Keratinocyte (primary cell): Measurements from ENCODE around the gene SLF2. TPM values are rescaled to one million over a fixed set of nuclear protein-coding genes. Genes with fewer than 3 reads are reported as not detected.

Source experiments
- DNase-seq: peaks from one replicate; pipeline ENCODE4 v3.0.0-alpha.2; 2011; ENCODE audit warnings: low read depth, missing footprints, low spot score
- FAIRE-seq: peaks from 2 replicates; lab custom pipeline; 2011; peaks lifted over from hg19 to GRCh38; lab: Jason Lieb, UNC
- H2AFZ ChIP-seq: 2 replicates; pipeline ENCODE4 v1.6.0; 2012; ENCODE audit warnings: low read length, control low read depth, inconsistent platforms; ENCODE audit not compliant: control insufficient read depth
- H3K27ac ChIP-seq: 2 replicates; pipeline ENCODE4 v1.5.1; 2011; ENCODE audit warnings: low read length; ENCODE audit not compliant: control insufficient read depth, insufficient read depth
- H3K27me3 ChIP-seq: 3 replicates; pipeline ENCODE4 v1.6.0; 2011; ENCODE audit warnings: low read length; ENCODE audit not compliant: control insufficient read depth, insufficient read depth; ENCODE audit errors: extremely low read depth
- H3K36me3 ChIP-seq, 2 experiments: 2 replicates in 1 of 2; 3 replicates in 1 of 2; pipeline ENCODE4 v1.5.1; 2011; ENCODE audit warnings: low read length in 2 of 2, mild to moderate bottlenecking in 1 of 2; ENCODE audit not compliant: control insufficient read depth in 2 of 2, insufficient read depth in 2 of 2; ENCODE audit errors: extremely low read depth in 1 of 2
- H3K4me1 ChIP-seq: 3 replicates; pipeline ENCODE4 v1.5.1; 2011; ENCODE audit warnings: low read length; ENCODE audit not compliant: control insufficient read depth, insufficient read depth; ENCODE audit errors: extremely low read depth
- H3K4me2 ChIP-seq: 3 replicates; pipeline ENCODE4 v1.6.0; 2011; ENCODE audit warnings: low read depth, low read length; ENCODE audit not compliant: control insufficient read depth, insufficient read depth; ENCODE audit errors: extremely low read depth
- H3K4me3 ChIP-seq, 3 experiments: fragments of 200-600 bp in 1 of 3; sonication (generic) in 1 of 3; 2 replicates in 2 of 3; 3 replicates in 1 of 3; pipeline ENCODE4 v1.5.1; 2011 to 2016; ENCODE audit warnings: low read length in 3 of 3, mild to moderate bottlenecking in 3 of 3, control low read depth in 2 of 3, inconsistent platforms in 1 of 3, low read depth in 1 of 3, mixed read lengths in 1 of 3, mixed run types in 1 of 3, moderate library complexity in 1 of 3; ENCODE audit not compliant: control insufficient read depth in 2 of 3, insufficient read depth in 2 of 3; ENCODE audit errors: extremely low read depth in 1 of 3
- H3K79me2 ChIP-seq: 2 replicates; pipeline ENCODE4 v1.6.0; 2012; ENCODE audit warnings: low read length; ENCODE audit not compliant: control insufficient read depth, insufficient read depth
- H3K9ac ChIP-seq: 3 replicates; pipeline ENCODE4 v1.6.0; 2011; ENCODE audit warnings: low read length; ENCODE audit not compliant: control insufficient read depth, insufficient read depth; ENCODE audit errors: extremely low read depth
- H3K9me1 ChIP-seq: 3 replicates; pipeline ENCODE4 v1.6.0; 2011; ENCODE audit warnings: low read length; ENCODE audit not compliant: control insufficient read depth, insufficient read depth; ENCODE audit errors: extremely low read depth
- H3K9me3 ChIP-seq: 2 replicates; pipeline ENCODE4 v1.5.1; 2012; ENCODE audit warnings: low read depth, low read length; ENCODE audit not compliant: control insufficient read depth
- H4K20me1 ChIP-seq: 3 replicates; pipeline ENCODE4 v1.6.0; 2011; ENCODE audit warnings: low read length; ENCODE audit not compliant: control insufficient read depth, insufficient read depth; ENCODE audit errors: extremely low read depth
- CTCF ChIP-seq, 3 experiments: IDR thresholded peaks in 1 of 3; conservative IDR thresholded peaks in 1 of 3; optimal IDR thresholded peaks in 1 of 3; 2 replicates in 2 of 3; 3 replicates in 1 of 3; pipeline versions ENCODE3 to v1.5.1; 2011; ENCODE audit warnings: low read length in 3 of 3, mild to moderate bottlenecking in 3 of 3, moderate library complexity in 2 of 3, control low read depth in 1 of 3, inconsistent platforms in 1 of 3; ENCODE audit not compliant: insufficient read depth in 2 of 3; ENCODE audit errors: extremely low read depth in 1 of 3
- EZH2 ChIP-seq: IDR thresholded peaks from one replicate; pipeline ENCODE4 v1.6.1; 2012; ENCODE audit warnings: inconsistent platforms, mild to moderate bottlenecking, low read length, moderate library complexity
- dilution Hi-C: fragments of 300-500 bp; cut with MboI; formaldehyde crosslinking; loops from one replicate; pipeline ENCODE4 v1.7.0; 2020; ENCODE audit warnings: low sequenced_read_pairs; ENCODE audit not compliant: extremely low pct_ligation_motif_present
- polyA plus RNA-seq, 5 experiments: library from polyadenylated mRNA; depleted of rRNA in 3 of 5; stranded (reverse) in 3 of 5; stranded (forward) in 1 of 5; unstranded in 1 of 5; fragments of >200 nt; gene quantifications; 1 replicate in 1 of 5; 2 replicates in 3 of 5; 3 replicates in 1 of 5; pipeline versions ENCODE4 v1.2.1 to v1.2.3, GENCODE V29; 2011 to 2012; ENCODE audit warnings: missing spikeins in 2 of 5, low read depth in 1 of 5, low replicate concordance in 1 of 5

Gene SLF2
- polyA plus RNA-seq, 1 donor (not counting 4 experiments of a cell fraction or from before 2014, with no cell fraction given), result 7.1 TPM

- peaks cover 3% of the 10 kb centered on the region for H4K20me1 ChIP-seq
- H3K9me1 ChIP-seq, result no peaks in the 10 kb centered on the region
- H3K79me2 ChIP-seq, result no peaks in the 10 kb centered on the region
- H2AFZ ChIP-seq, result no peak overlapping the region
- DNase-seq (no peak), FAIRE-seq (no peak)
- H3K4me3 ChIP-seq, result no peak overlapping the region
- no peaks in the 10 kb centered on the region for H3K36me3 ChIP-seq
- peaks cover 47% of the 10 kb centered on the region for H3K27me3 ChIP-seq
- H3K27ac ChIP-seq, result no peak overlapping the region
- H3K9me3 ChIP-seq, result no peaks in the 10 kb centered on the region
- no peaks in the 10 kb centered on the region for H3K4me1 ChIP-seq
- no peak overlapping the region for H3K4me2 ChIP-seq
- no peak for TF ChIP-seq EZH2
- TF ChIP-seq CTCF (optimal IDR thresholded peaks at IDR 0.05 in 1 of 3, IDR thresholded peaks at IDR 0.05 in 1 of 3, conservative IDR thresholded peaks at IDR 0.05 in 1 of 3; ENCODE audit: extremely low read depth in 1 of 3, insufficient read depth in 2 of 3, low read length in 3 of 3), result no peak
- dilution Hi-C loops, result no loop called here
- H3K9ac ChIP-seq, result no peak overlapping the region
These were observed 46.8 kb upstream of the SLF2 start for GRCh38 chr10:100866010-100866409.

- FAIRE-seq (no peak), DNase-seq (no peak)
- no peaks in the 10 kb centered on the region for H3K9me3 ChIP-seq
- H3K4me2 ChIP-seq, result no peak overlapping the region
- no peaks in the 10 kb centered on the region for H3K79me2 ChIP-seq
- no peaks in the 10 kb centered on the region for H3K36me3 ChIP-seq
- no peak overlapping the region for H2AFZ ChIP-seq
- no peak overlapping the region for H3K4me3 ChIP-seq
- H3K27ac ChIP-seq, result no peak overlapping the region
- dilution Hi-C loops, result no loop called here
- no peaks in the 10 kb centered on the region for H3K9me1 ChIP-seq
- H3K27me3 ChIP-seq, result peaks cover 43% of the 10 kb centered on the region
- TF ChIP-seq EZH2 (no peak), CTCF (optimal IDR thresholded peaks at IDR 0.05 in 1 of 3, IDR thresholded peaks at IDR 0.05 in 1 of 3, conservative IDR thresholded peaks at IDR 0.05 in 1 of 3; ENCODE audit: extremely low read depth in 1 of 3, insufficient read depth in 2 of 3, low read length in 3 of 3) (no peak)
- H4K20me1 ChIP-seq, result peaks cover 3% of the 10 kb centered on the region
- no peaks in the 10 kb centered on the region for H3K4me1 ChIP-seq
- H3K9ac ChIP-seq, result no peak overlapping the region
These were observed 46.1 kb upstream of the SLF2 start for GRCh38 chr10:100866575-100867098.
